Amygdala (tissue), 56 donors: ENCODE data around the gene FLAD1.

Source experiments
- DNase-seq, 56 donors: peaks; one replicate each; lab custom pipeline; 2025; lab: John Stamatoyannopoulos, UW

Gene FLAD1

DNA sequence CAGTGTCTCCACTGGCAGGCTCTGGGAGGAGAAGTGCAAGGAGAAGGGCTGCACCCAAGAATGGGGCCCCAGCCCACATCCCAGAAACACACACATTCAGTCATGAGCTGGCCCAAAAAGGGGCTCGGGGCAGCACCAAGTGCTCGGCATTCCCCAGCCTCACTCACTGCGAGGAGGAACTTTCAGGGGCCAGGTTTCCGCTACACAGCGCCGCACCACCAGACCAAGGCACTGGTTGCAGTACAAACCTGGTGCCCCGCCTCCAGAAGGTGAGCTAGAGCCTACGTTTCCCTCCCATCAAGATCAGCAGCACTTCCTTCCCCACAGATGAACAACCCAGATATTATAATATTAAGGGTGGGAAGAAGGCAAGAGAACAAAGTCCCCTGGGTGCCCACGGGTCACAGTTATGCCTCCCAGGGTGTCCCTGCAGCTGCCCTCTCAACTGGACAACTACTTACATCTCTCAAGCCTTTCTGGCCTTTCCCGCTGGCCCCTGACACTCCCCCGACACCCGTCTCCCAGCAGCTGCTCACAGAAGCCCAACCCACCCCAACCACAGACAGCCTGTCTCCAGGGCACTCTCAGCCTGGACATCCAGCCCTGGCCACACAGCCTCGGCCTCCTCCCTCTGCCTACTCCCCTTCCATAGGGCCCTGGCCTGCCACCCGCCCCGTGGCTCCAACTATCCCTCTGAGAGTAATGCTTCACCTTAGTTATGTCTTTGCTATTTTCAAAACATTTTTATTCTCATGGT lies 31.1 kb upstream of the FLAD1 start:
- no peak for DNase-seq

DNA sequence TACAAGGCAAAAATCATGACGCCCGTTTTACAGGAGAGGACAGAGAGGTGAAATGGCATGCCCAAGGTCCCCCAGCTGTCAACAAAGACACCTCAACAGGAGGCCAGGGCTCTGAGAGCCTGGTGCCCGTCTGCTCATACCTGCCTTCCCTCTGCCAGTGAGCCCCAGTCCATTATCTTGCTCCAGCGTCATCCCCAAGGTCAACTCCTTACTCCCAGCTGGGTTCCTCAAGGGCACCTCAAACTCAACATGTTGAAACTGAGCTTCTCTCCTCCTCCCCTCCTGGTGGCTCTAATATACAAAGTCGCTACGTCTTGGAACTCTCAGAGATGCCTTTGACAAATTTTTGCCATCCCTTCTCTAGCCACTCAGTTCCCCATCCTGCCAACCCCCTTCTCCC lies 30.5 kb upstream of the FLAD1 start:
- no peak for DNase-seq

- peak in 6 of 56 donors; percentile 12 to 48 (median 18) for DNase-seq
Measured at GRCh38 chr1:154953611-154954038, 29.5 kb upstream of the FLAD1 start.

DNA sequence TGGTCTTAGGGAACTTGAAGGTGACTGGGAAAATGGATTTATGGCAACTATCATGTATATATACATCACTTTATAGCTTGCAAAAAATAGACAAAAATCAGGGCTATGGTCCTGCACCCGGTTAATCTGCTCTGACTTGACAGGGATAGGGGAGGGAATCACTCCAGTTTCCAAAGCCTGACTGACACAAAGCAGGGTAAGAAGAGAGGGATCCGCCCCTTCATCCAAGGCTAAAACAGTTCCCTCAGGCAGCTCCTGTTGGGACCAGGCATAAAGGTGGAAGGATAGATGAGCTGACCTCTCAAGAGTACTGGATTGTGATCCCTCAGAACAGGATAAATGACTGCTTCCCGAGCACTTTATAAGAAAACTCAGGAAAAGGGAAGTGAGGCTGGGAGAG lies 28.6 kb upstream of the FLAD1 start:
- no peak for DNase-seq

- peak in 41 of 56 donors; percentile 22 to 86 (median 60) for DNase-seq
Measured at GRCh38 chr1:154955039-154955717, 28.0 kb upstream of the FLAD1 start.

DNA sequence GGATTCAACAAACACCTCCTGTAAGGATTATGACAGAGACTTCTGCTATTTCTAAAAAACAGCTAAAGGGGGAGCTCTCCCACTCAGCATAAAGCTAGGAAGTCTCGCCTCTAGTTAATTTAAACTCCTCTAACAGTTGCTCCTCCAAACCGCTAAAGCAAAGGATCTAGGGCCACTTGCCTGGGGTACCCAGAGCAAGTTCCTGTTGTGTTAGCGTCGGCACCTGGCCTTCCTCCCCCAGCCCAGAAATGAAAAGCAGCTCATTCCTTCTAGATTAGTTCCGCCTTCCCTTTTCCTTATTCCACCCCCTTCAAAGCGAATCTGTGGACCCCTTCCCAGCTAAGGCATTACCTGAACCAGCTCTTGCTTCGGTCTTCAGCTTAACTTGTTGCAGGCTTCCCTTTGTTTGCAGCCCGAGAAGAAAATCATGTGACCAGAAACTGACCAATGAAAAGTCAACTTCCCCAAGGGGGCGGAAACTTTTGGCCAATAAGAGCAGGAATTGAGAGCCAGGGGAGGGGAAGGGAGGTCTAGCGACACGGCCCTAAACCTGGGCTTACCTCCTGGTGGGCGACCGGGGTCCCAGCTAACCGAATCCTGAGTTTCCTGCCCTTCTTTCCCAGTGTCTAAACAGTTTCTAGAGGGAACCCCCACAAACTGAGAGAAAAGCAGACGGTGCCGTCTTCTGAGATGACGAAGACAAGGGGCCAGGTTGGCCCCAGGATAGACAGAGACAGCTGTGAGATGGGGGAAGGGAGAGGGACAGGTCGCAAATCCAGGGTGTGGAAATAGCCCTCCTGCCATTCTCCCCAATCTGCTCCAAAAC lies 27.2 kb upstream of the FLAD1 start, which contains the start of gene PBXIP1:
TSS of gene PBXIP1 (minus strand) at position 382 of the 826 bp plus-strand sequence. CDS start 2,378 bp downstream, outside the sequence.
- peak in 52 of 56 donors; percentile 39 to 90 (median 68) for DNase-seq

- DNase-seq, result peak in 33 of 56 donors; percentile 18 to 65 (median 38)
Measured at GRCh38 chr1:154956544-154956941, 26.6 kb upstream of the FLAD1 start.

DNA sequence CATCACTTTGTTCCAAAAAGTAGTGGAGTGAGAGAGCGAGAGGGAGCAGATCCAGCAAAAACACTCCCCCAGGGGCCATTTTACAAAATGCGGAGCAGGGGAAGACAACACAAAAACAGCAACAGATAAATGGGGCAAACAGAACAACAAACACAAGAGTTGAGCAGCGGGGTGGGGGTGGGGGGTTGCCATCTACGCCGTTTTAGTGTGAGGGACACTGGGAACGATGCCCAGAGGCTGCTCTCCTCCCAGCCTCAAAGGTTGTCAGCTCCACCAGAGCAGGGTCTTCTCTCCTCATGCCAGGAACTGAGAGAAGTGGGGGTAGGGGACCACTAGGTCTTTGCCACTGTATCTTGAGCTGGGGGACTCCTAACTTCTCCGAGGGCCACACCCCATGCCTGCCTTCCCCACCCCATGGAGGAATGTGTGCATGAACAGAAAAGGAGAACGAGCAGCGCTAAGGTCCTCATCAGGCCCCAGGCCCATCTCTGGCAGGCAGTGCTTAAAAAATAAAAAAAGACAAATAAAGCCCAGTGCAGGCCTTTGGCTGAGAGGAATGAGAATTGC lies 26.0 kb upstream of the FLAD1 start:
- peak in 1 of 56 donors; percentile 24 for DNase-seq

GRCh38 chr1:154958036-154958435 lies 25.1 kb upstream of the FLAD1 start:
- DNase-seq, result no peak

- DNase-seq, result no peak
Measured at GRCh38 chr1:154958681-154959425, 24.3 kb upstream of the FLAD1 start.

DNA sequence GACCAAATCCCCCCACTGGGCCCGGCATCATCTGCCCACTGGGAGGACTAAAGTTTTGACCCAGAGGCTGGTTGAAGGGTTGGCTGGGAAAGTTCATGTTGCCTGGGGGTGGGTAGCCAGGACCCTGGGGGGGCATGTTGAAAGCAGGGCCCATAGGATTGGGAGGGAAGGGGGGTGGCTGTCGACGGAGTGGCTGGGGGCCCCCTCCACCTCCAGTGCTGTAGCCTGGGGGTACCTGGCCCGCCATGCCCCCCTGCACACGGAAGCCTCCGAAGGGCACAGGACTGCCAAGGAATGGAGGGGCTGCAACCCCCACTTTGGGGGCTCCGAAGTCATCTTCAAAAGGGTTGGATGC lies 23.7 kb upstream of the FLAD1 start:
- no peak for DNase-seq

DNA sequence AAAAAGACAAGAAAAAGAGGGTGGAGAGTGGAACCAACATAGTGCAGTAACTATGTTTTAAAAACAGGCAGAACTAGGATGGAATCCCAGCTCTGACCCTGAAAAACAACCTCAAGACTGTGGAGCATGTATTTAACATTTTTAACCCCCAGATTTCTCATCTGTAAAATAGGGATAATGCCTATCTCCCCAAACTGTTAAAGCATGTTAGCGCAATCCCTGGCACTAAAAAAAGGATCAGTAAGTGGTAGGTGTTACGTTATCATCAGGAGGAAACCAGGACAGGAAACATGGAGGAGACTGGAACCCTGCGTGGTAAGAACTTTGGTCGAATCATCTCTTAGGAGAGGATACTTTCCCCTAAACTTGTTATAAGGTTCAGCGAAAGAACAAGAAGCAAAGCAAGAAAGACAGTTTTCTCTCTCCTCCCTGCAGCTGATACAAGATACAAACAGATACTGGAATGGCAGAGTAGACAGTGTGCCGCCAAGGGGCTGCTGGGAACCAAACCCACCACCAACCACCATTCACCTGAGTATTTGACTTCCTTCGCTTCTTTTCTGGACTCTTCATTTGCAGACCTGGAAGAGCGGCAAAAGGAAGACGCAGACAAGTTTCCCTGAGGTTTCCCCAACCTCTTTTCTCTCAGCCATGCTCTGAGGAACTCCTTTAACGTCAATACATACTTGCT lies 22.6 kb upstream of the FLAD1 start:
- no peak for DNase-seq

DNA sequence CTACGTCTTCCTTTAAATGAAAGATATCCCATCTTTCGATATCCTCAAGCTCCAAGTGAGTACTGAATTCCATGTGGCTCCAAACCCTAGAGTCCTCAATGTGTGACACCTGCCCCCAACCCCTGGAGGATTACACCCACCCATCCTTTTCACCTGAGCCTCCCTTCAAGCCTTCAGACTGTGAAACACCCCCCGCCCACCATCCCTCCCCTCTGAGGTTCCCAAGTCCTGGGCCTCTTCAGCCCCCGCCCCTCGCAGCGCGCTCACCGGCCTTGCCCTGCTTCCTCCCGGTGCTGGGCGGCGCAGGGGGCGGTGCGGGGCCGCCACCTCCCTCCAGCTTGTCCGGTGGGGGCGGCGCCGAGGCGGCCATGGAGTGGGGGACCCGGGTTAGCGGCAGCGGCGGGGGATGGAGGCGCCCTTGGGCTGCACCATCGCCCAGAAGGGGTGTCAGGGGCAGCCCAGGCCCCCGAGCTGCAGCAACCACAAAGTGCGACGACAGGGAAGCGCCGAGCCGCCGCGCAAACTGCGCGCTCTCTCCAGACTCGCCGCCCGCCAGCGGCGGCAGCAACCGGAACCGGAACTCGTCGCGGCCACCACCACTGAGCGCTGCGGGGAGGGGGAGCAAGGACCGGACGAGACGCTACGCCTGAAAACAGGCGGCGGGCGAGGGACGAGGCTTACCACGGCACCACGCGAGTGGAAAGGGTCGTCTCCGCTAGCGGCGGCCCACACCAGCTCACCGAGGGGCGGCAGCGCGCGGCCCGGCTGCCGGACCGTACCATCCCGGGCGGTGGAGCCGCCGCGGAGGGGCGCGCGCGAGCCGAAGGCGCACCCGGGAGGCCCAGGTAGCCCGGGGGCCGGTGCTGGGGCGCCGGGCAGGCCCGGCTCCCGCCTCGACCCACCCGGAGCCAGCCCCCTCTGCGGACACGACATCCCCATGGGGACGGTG lies 21.7 kb upstream of the FLAD1 start, which contains the start of gene PYGO2:
TSS of gene PYGO2 (minus strand) at position 576 of the 949 bp plus-strand sequence. CDS start at position 370, 206 bp downstream.
- DNase-seq, result peak in 48 of 56 donors; percentile 31 to 90 (median 74)

DNA sequence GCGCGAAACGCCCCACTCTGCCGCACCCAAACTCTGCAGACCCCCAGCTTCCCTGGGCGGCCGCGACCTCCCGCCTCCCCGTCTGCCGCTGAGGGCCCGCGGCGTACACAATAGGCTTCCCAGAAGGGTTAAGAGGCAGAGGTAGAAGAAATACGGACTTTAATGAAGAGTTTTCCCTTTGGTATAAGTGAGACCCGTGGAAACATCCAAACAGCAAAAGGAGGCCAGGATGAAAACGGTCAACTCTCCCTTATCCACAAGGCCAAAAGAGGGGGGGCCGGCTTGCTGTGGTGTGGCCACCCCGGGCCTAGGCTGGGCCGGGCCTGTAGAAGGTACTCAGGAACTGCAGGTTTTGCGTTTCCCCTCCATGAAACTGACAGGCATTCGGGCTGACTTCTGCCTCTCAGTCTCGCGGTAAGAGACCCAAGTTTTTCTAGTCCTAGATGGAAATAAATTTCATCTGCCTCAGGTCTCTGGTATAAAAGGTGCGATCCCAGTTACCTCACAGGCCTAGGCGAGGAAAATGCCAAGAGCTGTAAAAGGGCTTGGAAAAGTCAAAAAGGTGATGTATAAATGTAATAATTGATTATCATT lies 20.9 kb upstream of the FLAD1 start:
- DNase-seq, result peak in 3 of 56 donors; percentile 20 to 54 (median 30)

DNA sequence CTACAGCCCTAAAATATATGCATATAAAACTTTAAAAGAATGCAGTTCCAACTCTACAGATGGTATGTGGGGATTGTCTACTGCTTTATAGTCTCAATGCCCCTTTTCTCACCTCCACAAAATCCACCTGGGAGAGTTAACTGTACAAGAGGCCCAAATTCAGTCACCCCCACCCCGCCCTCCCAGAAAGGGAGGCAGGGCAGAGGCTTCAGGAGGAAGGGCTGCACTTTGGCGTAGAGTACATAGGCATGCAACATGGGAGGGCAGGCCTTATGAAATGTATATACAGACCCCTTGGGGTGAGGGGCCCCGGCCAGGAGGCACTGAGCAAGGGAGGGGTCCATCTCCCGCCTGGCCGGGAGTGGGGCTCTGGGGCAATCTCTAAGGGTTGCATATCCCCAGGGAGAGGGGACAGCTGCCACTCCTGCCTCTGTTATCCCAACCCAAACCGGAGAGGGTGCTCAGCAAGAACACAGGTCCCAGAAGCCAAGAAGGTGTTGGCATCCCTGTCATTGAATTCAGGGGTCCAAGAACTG lies 20.3 kb upstream of the FLAD1 start:
- DNase-seq, result no peak

DNA sequence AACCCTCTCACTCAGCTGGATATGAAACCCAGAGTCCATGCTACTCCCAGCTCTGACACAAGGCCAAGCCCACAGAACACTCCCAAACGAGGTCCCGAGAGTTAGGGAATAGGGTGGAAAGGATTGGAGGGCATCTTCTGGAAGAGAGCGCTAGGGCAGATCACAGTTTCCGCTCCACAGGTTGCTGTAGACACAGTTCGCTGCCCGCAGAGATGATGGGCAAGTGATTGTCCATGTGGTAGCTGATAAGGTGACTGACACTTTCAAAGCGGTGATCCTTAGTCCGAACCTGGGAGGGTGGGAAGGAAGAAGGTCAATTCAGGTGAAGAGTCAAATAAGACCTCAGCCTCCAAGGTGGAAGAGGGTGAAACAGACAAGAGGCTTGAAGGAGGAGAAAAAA lies 19.5 kb upstream of the FLAD1 start:
- DNase-seq, result no peak

DNA sequence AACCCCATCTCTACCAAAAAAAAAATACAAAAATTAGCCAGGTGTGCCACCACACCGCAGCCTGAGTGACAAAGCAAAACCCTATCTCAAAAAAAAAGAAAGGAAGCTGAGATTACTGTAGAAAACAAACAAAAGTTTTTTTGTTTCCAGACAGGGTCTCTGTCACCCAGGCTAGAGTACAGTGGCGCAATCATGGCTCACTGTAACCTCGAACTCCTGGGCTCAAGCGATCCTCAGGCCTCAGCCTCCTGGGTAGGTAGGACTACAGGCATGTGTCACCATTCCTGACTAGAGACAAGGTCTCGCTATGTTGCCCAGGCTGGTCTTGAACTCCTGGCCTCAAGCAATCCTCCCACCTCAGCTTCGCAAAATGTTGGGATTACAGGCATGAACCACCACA lies 18.8 kb upstream of the FLAD1 start:
- no peak for DNase-seq
